Gastrocnemius medialis (tissue), 4 donors: ENCODE results near the gene UNC13B. TPM values are rescaled to one million over a fixed set of nuclear protein-coding genes. Genes with fewer than 3 reads are reported as not detected.

Experiments
- ATAC-seq, 2 donors: fragments of 150-250 bp; one replicate each; pipeline ENCODE4 v1.9.1; 2016
- DNase-seq, 2 donors: peaks; one replicate each; pipeline ENCODE4 v3.0.0-alpha.2; 2019
- H3K27ac ChIP-seq, 4 donors: fragments of 200-600 bp; sonication (generic); 1 replicate in 1 of 4; 2 replicates in 3 of 4; pipeline ENCODE4 v1.5.1; 2016 to 2018; ENCODE audit warnings: mild to moderate bottlenecking in 2 of 4, moderate library complexity in 1 of 4
- H3K27me3 ChIP-seq, 3 donors: fragments of 200-600 bp; sonication (generic) in 2 of 3; 1 replicate in 1 of 3; 2 replicates in 2 of 3; pipeline versions ENCODE4 v1.5.1 to v1.6.0; 2016 to 2019; ENCODE audit warnings: mild to moderate bottlenecking in 1 of 3, moderate library complexity in 1 of 3
- H3K36me3 ChIP-seq, 2 donors: fragments of 200-600 bp; sonication (generic) in 1 of 2; one replicate each; pipeline ENCODE4 v1.5.1; 2017 to 2018
- H3K4me1 ChIP-seq, 2 donors: fragments of 200-600 bp; sonication (generic) in 1 of 2; one replicate each; pipeline ENCODE4 v1.5.1; 2016 to 2017; ENCODE audit warnings: mild to moderate bottlenecking in 2 of 2
- H3K4me3 ChIP-seq, 4 donors: fragments of 200-600 bp; sonication (generic) in 3 of 4; 1 replicate in 1 of 4; 2 replicates in 3 of 4; pipeline ENCODE4 v1.5.1; 2016 to 2019; ENCODE audit warnings: mild to moderate bottlenecking in 2 of 4
- H3K9me3 ChIP-seq, 3 donors: fragments of 200-600 bp; sonication (generic) in 2 of 3; 1 replicate in 1 of 3; 2 replicates in 2 of 3; pipeline ENCODE4 v1.5.1; 2016 to 2019
- CTCF ChIP-seq, 5 experiments: fragments of 450-650 bp in 3 of 5; fragments of 200-600 bp in 2 of 5; sonication (generic) in 2 of 5; IDR thresholded peaks in 4 of 5; conservative IDR thresholded peaks in 1 of 5; 1 replicate in 4 of 5; 2 replicates in 1 of 5; pipeline ENCODE4 v1.5.1; 2016 to 2019; ENCODE audit warnings: antibody characterized with exemption in 5 of 5, mild to moderate bottlenecking in 3 of 5, moderate library complexity in 3 of 5
- POLR2A ChIP-seq, 2 donors: fragments of 450-650 bp; IDR thresholded peaks; one replicate each; pipeline ENCODE4 v1.6.1; 2017; ENCODE audit warnings: antibody characterized with exemption in 2 of 2, mild to moderate bottlenecking in 2 of 2, moderate library complexity in 2 of 2
- in situ Hi-C, 4 donors: fragments of 200-750 bp; cut with MboI; loops; one replicate each; pipeline versions ENCODE4 v1.15.0 to v1.8.0; 2017; ENCODE audit warnings: low sequenced_read_pairs in 4 of 4
- intact Hi-C: fragments of 100-400 bp; cut with DNase I; formaldehyde crosslinking; loops from one replicate; pipeline ENCODE4 v1.15.1; 2023; ENCODE audit warnings: low total_unique reads
- total RNA-seq, 4 donors: library from RNA; depleted of rRNA; stranded (reverse); fragments of >200 nt; gene quantifications; one replicate each; pipeline versions ENCODE4 v1.1.0 to v1.2.3, GENCODE V29; 2016

Gene UNC13B
- total RNA-seq, 4 donors from 2014 or later = 7.5 to 17.5 (median 13.1) TPM

GRCh38 chr9:35357826-35358225 lies 196.0 kb downstream of the UNC13B start:
- in situ Hi-C loops (no loop called here), intact Hi-C loops (no loop called here)
- ATAC-seq = peak; percentile 88 to 92
- TF ChIP-seq POLR2A (IDR thresholded peaks at IDR 0.05) (no peak), CTCF (IDR thresholded peaks at IDR 0.05 in 4 of 5, conservative IDR thresholded peaks at IDR 0.05 in 1 of 5) (no peak)
- no peaks in the 10 kb centered on the region for H3K27me3 ChIP-seq
- H3K27ac ChIP-seq = peak overlapping the region; percentile 14 to 79 (median 36)
- no peaks in the 10 kb centered on the region for H3K9me3 ChIP-seq
- H3K4me3 ChIP-seq = no peak overlapping the region
- peaks cover 7 to 32% of the 10 kb centered on the region in 2 donors for H3K4me1 ChIP-seq
- peak in 1 of 2 donors; percentile 50 for DNase-seq
- no peaks in the 10 kb centered on the region for H3K36me3 ChIP-seq

GRCh38 chr9:35364817-35365585 lies 203.2 kb downstream of the UNC13B start:
- Histone ChIP-seq H3K4me3 (no peak overlapping the region), H3K9me3 (no peaks in the 10 kb centered on the region), H3K27me3 (no peaks in the 10 kb centered on the region), H3K27ac (peak overlapping the region; percentile 81 to 86 (median 82)), H3K36me3 (peaks cover 0 to 4% of the 10 kb centered on the region in 2 donors), H3K4me1 (peaks cover 45 to 55% of the 10 kb centered on the region in 2 donors)
- ATAC-seq = no peak
- no peak for DNase-seq
- TF ChIP-seq CTCF (IDR thresholded peaks at IDR 0.05 in 4 of 5, conservative IDR thresholded peaks at IDR 0.05 in 1 of 5) = no peak
- no peak for TF ChIP-seq POLR2A (IDR thresholded peaks at IDR 0.05)
- intact Hi-C loops = loop anchor here (5.0 to 10.0 kb wide), 2 partner anchors 83 to 250 kb away; partner anchors contain the start of gene ATOSB
- in situ Hi-C loops = no loop called here

- DNase-seq (peak; percentile 12 to 25), ATAC-seq (peak; percentile 75 to 80)
- TF ChIP-seq POLR2A (IDR thresholded peaks at IDR 0.05) = no peak
- Histone ChIP-seq H3K27ac (peak overlapping the region; percentile 81 to 86 (median 82)), H3K9me3 (no peaks in the 10 kb centered on the region), H3K36me3 (peaks cover 0 to 12% of the 10 kb centered on the region in 2 donors), H3K27me3 (no peaks in the 10 kb centered on the region), H3K4me3 (no peak overlapping the region), H3K4me1 (peaks cover 45 to 55% of the 10 kb centered on the region in 2 donors)
- intact Hi-C loops = loop anchor here (5.0 to 10.0 kb wide), 2 partner anchors 84 to 252 kb away; partner anchors contain the start of gene ATOSB
- in situ Hi-C loops = no loop called here
Measured at GRCh38 chr9:35366627-35367026, 204.8 kb downstream of the UNC13B start.

DNA sequence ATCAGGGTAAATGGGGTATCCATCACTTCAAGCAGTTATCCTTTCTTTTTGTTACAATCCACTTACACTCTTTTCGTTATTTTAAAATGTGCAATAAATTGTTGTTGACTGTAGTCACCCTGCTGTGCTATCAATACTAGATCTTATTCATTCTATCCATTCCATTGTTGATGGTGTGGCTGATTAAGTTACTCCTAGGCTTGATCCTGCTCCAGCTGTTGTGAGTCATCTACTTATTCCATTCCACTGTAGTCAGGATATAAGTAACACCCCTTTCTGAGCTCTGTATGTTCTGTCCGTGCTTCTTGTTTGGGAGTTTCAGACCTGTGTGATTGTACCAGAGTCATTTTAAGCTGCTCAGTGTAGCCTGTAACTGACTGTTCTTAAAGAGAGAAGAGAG lies 205.6 kb downstream of the UNC13B start:
- Histone ChIP-seq H3K27ac (peak overlapping the region; percentile 81 to 86 (median 82)), H3K4me3 (no peak overlapping the region), H3K9me3 (no peaks in the 10 kb centered on the region), H3K27me3 (no peaks in the 10 kb centered on the region), H3K36me3 (peaks cover 0 to 12% of the 10 kb centered on the region in 2 donors), H3K4me1 (peaks cover 45 to 55% of the 10 kb centered on the region in 2 donors)
- in situ Hi-C loops (no loop called here), intact Hi-C loops (loop anchor here (5.0 to 10.0 kb wide), 2 partner anchors 85 to 253 kb away; partner anchors contain the start of gene ATOSB)
- peak; percentile 46 to 65 for DNase-seq
- TF ChIP-seq CTCF (IDR thresholded peaks at IDR 0.05 in 4 of 5, conservative IDR thresholded peaks at IDR 0.05 in 1 of 5) = no peak
- peak in 1 of 2 donors; percentile 27 for TF ChIP-seq POLR2A (IDR thresholded peaks at IDR 0.05)
- peak; percentile 96 to 97 for ATAC-seq

GRCh38 chr9:35370241-35370640 lies 208.4 kb downstream of the UNC13B start:
- Histone ChIP-seq H3K36me3 (peaks cover 0 to 12% of the 10 kb centered on the region in 2 donors), H3K4me1 (peaks cover 43 to 47% of the 10 kb centered on the region in 2 donors), H3K27me3 (no peaks in the 10 kb centered on the region), H3K9me3 (no peaks in the 10 kb centered on the region), H3K27ac (peak overlapping the region in 3 of 4 donors; percentile 3 to 86 (median 82)), H3K4me3 (no peak overlapping the region)
- no peak for TF ChIP-seq CTCF (IDR thresholded peaks at IDR 0.05 in 4 of 5, conservative IDR thresholded peaks at IDR 0.05 in 1 of 5)
- TF ChIP-seq POLR2A (IDR thresholded peaks at IDR 0.05) = no peak
- ATAC-seq = no peak
- intact Hi-C loops (no loop called here), in situ Hi-C loops (no loop called here)
- no peak for DNase-seq
